ENCODE measurements around the gene SUN5.
"Not testable (repeated sequence)": the region's sequence is repeated elsewhere in the genome, so short reads cannot be mapped to it uniquely, and the experiment has no call there.

Gene SUN5

GRCh38 chr20:32975698-32976674 is 28.2 kb downstream of the SUN5 start:
- no peak for DNase-seq

GRCh38 chr20:32975121-32975520 is 29.1 kb downstream of the SUN5 start:
- not testable (repeated sequence) for DNase-seq

GRCh38 chr20:32974204-32975064 is 29.8 kb downstream of the SUN5 start:
- not testable (repeated sequence) for DNase-seq

GRCh38 chr20:32973077-32973717 is 31.0 kb downstream of the SUN5 start:
- DNase-seq, result no peak

GRCh38 chr20:32972181-32973076 is 31.8 kb downstream of the SUN5 start:
- DNase-seq, result no peak

GRCh38 chr20:32971703-32972161 is 32.5 kb downstream of the SUN5 start:
- no peak for DNase-seq

- no peak for DNase-seq
Observed at GRCh38 chr20:32970973-32971300, 33.3 kb downstream of the SUN5 start.

GRCh38 chr20:32970115-32970972 is 33.9 kb downstream of the SUN5 start:
- no peak for DNase-seq

- no peak for DNase-seq
Observed at GRCh38 chr20:32969356-32970114, 34.7 kb downstream of the SUN5 start.

- DNase-seq, result no peak
Observed at GRCh38 chr20:32968478-32969241, 35.6 kb downstream of the SUN5 start.

GRCh38 chr20:32967961-32968457 is 36.2 kb downstream of the SUN5 start:
- no peak for DNase-seq

GRCh38 chr20:32966881-32967781 is 37.1 kb downstream of the SUN5 start:
- no peak for DNase-seq

- DNase-seq, result no peak
Observed at GRCh38 chr20:32966382-32966781, 37.9 kb downstream of the SUN5 start.

GRCh38 chr20:32965581-32966373 is 38.5 kb downstream of the SUN5 start:
- no peak for DNase-seq

- DNase-seq, result no peak
Observed at GRCh38 chr20:32965115-32965514, 39.1 kb downstream of the SUN5 start.

- DNase-seq, result no peak
Observed at GRCh38 chr20:32964575-32964974, 39.7 kb downstream of the SUN5 start.

GRCh38 chr20:32963176-32963575 is 41.1 kb downstream of the SUN5 start:
- no peak for DNase-seq

Measured in COR-L47 (cell line).